Panc1 (cell line): ENCODE data around the gene ERAL1. TPM values are rescaled to one million over a fixed set of nuclear protein-coding genes. Genes with fewer than 3 reads are reported as not detected.
A peak's percentile ranks its signal among the peaks of the same experiment; 100 is the strongest.
"Not testable (repeated sequence)": the region's sequence is repeated elsewhere in the genome, so short reads cannot be mapped to it uniquely, and the experiment has no call there.

Experiments used
- ATAC-seq: fragments of 200-7000 bp; cut with Tn5 transposase; 2 replicates; pipeline ENCODE4 v1.9.1; 2020; ENCODE audit warnings: mild to moderate bottlenecking, moderate library complexity
- BruUV-seq: library from RNA; stranded (reverse); fragments of 400-500 nt; replicated peaks from 2 replicates; lab custom pipeline; 2021; lab: Mats Ljungman, UMichigan
- CTCF ChIA-PET: fragments of 300-600 bp; sonication (Branson Sonifier 250); formaldehyde crosslinking; loops from one replicate; lab custom pipeline; 2022; ENCODE audit warnings: antibody characterized with exemption; lab: Charles Lee
- POLR2A ChIA-PET: fragments of 300-600 bp; sonication (Branson Sonifier 250); formaldehyde crosslinking; loops from one replicate; lab custom pipeline; 2022; ENCODE audit warnings: antibody characterized with exemption; lab: Charles Lee
- DNase-seq: peaks from one replicate; pipeline ENCODE4 v3.0.0-alpha.2; 2010; ENCODE audit warnings: low read depth, low spot score
- H3K27ac ChIP-seq: 2 replicates; pipeline ENCODE4 v1.5.1; 2011; ENCODE audit warnings: mild to moderate bottlenecking, low read length, inconsistent platforms
- H3K27me3 ChIP-seq: fragments of 200-500 bp; sonication (Bioruptor generic); 2 replicates; pipeline ENCODE4 v1.6.0; 2014; ENCODE audit warnings: low read length, inconsistent platforms; ENCODE audit not compliant: control insufficient read depth, insufficient read depth
- H3K36me3 ChIP-seq: fragments of 200-500 bp; sonication (Bioruptor generic); 2 replicates; pipeline ENCODE4 v1.5.1; 2014; ENCODE audit warnings: inconsistent platforms, mild to moderate bottlenecking, low read length, moderate library complexity; ENCODE audit not compliant: control insufficient read depth, insufficient read depth
- H3K4me1 ChIP-seq: 2 replicates; pipeline ENCODE4 v1.5.1; 2011; ENCODE audit warnings: inconsistent platforms, mild to moderate bottlenecking, low read length, moderate library complexity; ENCODE audit not compliant: control insufficient read depth, insufficient read depth
- H3K4me3 ChIP-seq, 2 experiments: 2 replicates each; pipeline ENCODE4 v1.5.1; 2011 to 2012; ENCODE audit warnings: low read depth in 2 of 2, low read length in 2 of 2, mild to moderate bottlenecking in 2 of 2, inconsistent platforms in 1 of 2, moderate library complexity in 1 of 2
- H3K9me3 ChIP-seq: fragments of 200-500 bp; sonication (Bioruptor generic); 2 replicates; pipeline ENCODE4 v1.5.1; 2014; ENCODE audit warnings: low read depth, mild to moderate bottlenecking, inconsistent platforms, low read length, moderate library complexity; ENCODE audit not compliant: control insufficient read depth, insufficient read depth
- POLR2AphosphoS5 ChIP-seq: IDR thresholded peaks from 2 replicates; pipeline ENCODE4 v1.6.1; 2012; ENCODE audit warnings: mild to moderate bottlenecking, low read depth, low read length, moderate library complexity
- SIN3A ChIP-seq: IDR thresholded peaks from 2 replicates; pipeline ENCODE4 v1.6.1; 2012; ENCODE audit warnings: low read depth, mild to moderate bottlenecking, low read length, moderate library complexity, borderline replicate concordance; ENCODE audit not compliant: insufficient read depth
- TCF7L2 ChIP-seq: IDR thresholded peaks from 2 replicates; pipeline ENCODE4 v1.6.1; 2011; ENCODE audit warnings: mild to moderate bottlenecking, low read depth, low read length, inconsistent platforms
- in situ Hi-C: cut with HindIII; loops from 2 replicates; pipeline ENCODE4 v1.10.0; 2016; ENCODE audit warnings: low sequenced_read_pairs, low pct_unique_long_range_greater_than_20kb
- intact Hi-C: fragments of 100-400 bp; cut with micrococcal nuclease; formaldehyde crosslinking; loops from one replicate; pipeline ENCODE4 v1.10.0; 2022; ENCODE audit not compliant: unreplicated experiment
- total RNA-seq: library from RNA; stranded (reverse); gene quantifications from one replicate; pipeline ENCODE4 v1.2.1, GENCODE V29; 2021; ENCODE audit not compliant: unreplicated experiment
- TF ChIP-seq, protein P1 (sequence below): fragments of 450-650 bp; IDR thresholded peaks from 2 replicates; pipeline ENCODE4 v1.5.1; 2017; ENCODE audit warnings: mild to moderate bottlenecking
- TF ChIP-seq, protein P2 (sequence below), 2 experiments: IDR thresholded peaks; 2 replicates each; pipeline ENCODE4 v1.6.1; 2011 to 2012; ENCODE audit warnings: low read depth in 2 of 2, control low read depth in 1 of 2, low read length in 1 of 2, mild to moderate bottlenecking in 1 of 2, moderate library complexity in 1 of 2; ENCODE audit not compliant: insufficient read depth in 1 of 2

The ERAL1 gene
- total RNA-seq, 1 experiment from 2014 or later = 74.2 TPM

DNA sequence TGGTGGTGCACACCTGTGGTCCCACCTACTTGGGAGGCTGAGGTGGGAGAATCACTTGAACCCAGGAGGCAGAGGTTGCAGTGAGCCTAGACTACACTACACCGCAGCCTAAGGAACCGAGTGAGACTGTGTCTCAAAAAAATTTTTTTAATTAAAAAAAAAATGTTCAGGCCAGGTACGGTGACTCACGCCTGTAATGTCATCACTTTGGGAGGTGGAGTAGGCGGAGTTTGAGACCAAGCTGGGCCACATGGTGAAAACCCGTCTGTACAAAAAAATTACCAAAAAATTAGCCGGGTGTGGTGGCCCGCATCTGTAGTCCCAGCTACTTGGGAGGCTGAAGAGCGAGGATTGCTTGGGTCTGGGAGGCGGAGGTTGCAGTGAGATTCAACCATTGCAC, 8.6 kb upstream of the ERAL1 start:
- no TSS peak for BruUV-seq
- ATAC-seq (no peak), DNase-seq (no peak)
- H3K9me3 ChIP-seq = no peaks in the 10 kb centered on the region
- H3K27me3 ChIP-seq = no peaks in the 10 kb centered on the region
- no peak overlapping the region for H3K4me3 ChIP-seq
- POLR2A ChIA-PET = interaction anchor here (0.6 kb wide), 1 partner anchor 159 kb away, joined by 5 read pairs; no protein-coding TSS in a partner anchor
- in situ Hi-C loops = no loop called here
- no peak for TF ChIP-seq SIN3A
- TF ChIP-seq, protein P1, sequence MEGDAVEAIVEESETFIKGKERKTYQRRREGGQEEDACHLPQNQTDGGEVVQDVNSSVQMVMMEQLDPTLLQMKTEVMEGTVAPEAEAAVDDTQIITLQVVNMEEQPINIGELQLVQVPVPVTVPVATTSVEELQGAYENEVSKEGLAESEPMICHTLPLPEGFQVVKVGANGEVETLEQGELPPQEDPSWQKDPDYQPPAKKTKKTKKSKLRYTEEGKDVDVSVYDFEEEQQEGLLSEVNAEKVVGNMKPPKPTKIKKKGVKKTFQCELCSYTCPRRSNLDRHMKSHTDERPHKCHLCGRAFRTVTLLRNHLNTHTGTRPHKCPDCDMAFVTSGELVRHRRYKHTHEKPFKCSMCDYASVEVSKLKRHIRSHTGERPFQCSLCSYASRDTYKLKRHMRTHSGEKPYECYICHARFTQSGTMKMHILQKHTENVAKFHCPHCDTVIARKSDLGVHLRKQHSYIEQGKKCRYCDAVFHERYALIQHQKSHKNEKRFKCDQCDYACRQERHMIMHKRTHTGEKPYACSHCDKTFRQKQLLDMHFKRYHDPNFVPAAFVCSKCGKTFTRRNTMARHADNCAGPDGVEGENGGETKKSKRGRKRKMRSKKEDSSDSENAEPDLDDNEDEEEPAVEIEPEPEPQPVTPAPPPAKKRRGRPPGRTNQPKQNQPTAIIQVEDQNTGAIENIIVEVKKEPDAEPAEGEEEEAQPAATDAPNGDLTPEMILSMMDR = no peak
- no peak for TF ChIP-seq POLR2AphosphoS5
- no peak for TF ChIP-seq TCF7L2
- TF ChIP-seq, protein P2, sequence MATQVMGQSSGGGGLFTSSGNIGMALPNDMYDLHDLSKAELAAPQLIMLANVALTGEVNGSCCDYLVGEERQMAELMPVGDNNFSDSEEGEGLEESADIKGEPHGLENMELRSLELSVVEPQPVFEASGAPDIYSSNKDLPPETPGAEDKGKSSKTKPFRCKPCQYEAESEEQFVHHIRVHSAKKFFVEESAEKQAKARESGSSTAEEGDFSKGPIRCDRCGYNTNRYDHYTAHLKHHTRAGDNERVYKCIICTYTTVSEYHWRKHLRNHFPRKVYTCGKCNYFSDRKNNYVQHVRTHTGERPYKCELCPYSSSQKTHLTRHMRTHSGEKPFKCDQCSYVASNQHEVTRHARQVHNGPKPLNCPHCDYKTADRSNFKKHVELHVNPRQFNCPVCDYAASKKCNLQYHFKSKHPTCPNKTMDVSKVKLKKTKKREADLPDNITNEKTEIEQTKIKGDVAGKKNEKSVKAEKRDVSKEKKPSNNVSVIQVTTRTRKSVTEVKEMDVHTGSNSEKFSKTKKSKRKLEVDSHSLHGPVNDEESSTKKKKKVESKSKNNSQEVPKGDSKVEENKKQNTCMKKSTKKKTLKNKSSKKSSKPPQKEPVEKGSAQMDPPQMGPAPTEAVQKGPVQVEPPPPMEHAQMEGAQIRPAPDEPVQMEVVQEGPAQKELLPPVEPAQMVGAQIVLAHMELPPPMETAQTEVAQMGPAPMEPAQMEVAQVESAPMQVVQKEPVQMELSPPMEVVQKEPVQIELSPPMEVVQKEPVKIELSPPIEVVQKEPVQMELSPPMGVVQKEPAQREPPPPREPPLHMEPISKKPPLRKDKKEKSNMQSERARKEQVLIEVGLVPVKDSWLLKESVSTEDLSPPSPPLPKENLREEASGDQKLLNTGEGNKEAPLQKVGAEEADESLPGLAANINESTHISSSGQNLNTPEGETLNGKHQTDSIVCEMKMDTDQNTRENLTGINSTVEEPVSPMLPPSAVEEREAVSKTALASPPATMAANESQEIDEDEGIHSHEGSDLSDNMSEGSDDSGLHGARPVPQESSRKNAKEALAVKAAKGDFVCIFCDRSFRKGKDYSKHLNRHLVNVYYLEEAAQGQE (IDR thresholded peaks at IDR 0.05; ENCODE audit: insufficient read depth in 1 of 2, low read depth in 2 of 2, low read length in 1 of 2) = no peak
- H3K27ac ChIP-seq = no peak overlapping the region
- H3K36me3 ChIP-seq = no peaks in the 10 kb centered on the region; the same call in 1 of the 2 replicates
- intact Hi-C loops = loop anchor here (10.0 kb wide), 1 partner anchor 59 kb away; the partner anchor contains the start of gene DHRS13
- CTCF ChIA-PET = interaction anchor here (0.7 kb wide), 1 partner anchor 213 kb away, joined by 3 read pairs; no protein-coding TSS in a partner anchor
- peaks cover 5% of the 10 kb centered on the region; the same call in 1 of the 2 replicates for H3K4me1 ChIP-seq

DNA sequence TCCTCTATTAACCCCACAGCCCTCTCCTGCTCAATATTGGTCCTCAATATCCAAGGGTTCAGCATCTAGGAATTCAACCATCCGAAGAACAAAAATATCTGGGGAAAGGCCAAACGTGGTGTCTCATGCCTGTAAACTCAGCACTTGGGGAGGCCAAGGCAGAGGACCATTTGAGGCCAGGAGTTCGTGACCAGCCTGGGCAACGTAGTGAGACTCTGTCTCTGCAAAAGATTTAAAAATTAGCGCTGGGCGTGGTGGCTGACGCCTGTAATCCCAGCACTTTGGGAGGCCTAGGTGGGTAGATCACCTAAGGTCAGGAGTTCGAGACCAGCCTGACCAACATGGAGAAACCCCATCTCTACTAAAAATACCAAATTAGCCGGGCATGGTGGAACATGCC, 8.1 kb upstream of the ERAL1 start:
- DNase-seq, H3K4me1 ChIP-seq, H3K36me3 ChIP-seq, CTCF ChIA-PET, H3K27ac ChIP-seq, in situ Hi-C loops, H3K9me3 ChIP-seq, BruUV-seq, H3K27me3 ChIP-seq, H3K4me3 ChIP-seq, ATAC-seq: not testable (repeated sequence)
- POLR2A ChIA-PET = interaction anchor here (0.6 kb wide), 1 partner anchor 159 kb away, joined by 5 read pairs; no protein-coding TSS in a partner anchor
- intact Hi-C loops = loop anchor here (10.0 kb wide), 1 partner anchor 58 kb away; the partner anchor contains the start of gene DHRS13

DNA sequence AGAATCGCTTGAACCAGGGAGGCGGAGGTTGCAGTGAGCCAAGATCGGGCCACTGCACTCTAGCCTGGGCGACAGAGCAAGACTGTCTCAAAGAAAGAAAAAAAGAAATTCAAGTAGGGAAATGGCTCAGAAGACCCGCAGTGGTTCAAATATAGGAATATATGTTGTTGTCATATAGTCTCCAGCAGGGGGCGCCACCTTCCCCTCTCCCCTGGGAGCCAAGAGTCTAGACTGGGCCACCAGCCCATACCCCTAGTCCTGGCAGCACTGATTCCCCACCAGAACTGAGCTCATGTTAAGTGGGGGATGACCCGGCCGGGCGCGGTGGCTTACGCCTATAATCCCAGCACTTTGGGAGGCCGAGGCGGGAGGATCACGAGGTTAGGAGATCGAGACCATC, 6.1 kb upstream of the ERAL1 start:
- ChIA-PET POLR2A (interaction anchor here (0.6 kb wide), 1 partner anchor 39 kb away, joined by 4 read pairs; no protein-coding TSS in a partner anchor), CTCF (interaction anchor here (0.5 kb wide), 1 partner anchor 1976 kb away, joined by 4 read pairs; the partner anchor contains the start of gene CRLF3)
- H3K9me3 ChIP-seq, H3K27ac ChIP-seq, H3K27me3 ChIP-seq, in situ Hi-C loops, DNase-seq, H3K36me3 ChIP-seq, H3K4me3 ChIP-seq, H3K4me1 ChIP-seq, BruUV-seq: not testable (repeated sequence)
- peak; percentile 69 for ATAC-seq
- intact Hi-C loops = loop anchor here (10.0 kb wide), 1 partner anchor 56 kb away; the partner anchor contains the start of gene DHRS13
- TF ChIP-seq, protein P1 = peak; percentile 82
